Measurements from ENCODE around the gene APCDD1. TPM values are rescaled to one million over a fixed set of nuclear protein-coding genes. Genes with fewer than 3 reads are reported as not detected.
"Not testable (repeated sequence)": the region's sequence is repeated elsewhere in the genome, so short reads cannot be mapped to it uniquely, and the experiment has no call there.

APCDD1 gene
- total RNA-seq, 1 experiment from 2014 or later: not detected

DNA sequence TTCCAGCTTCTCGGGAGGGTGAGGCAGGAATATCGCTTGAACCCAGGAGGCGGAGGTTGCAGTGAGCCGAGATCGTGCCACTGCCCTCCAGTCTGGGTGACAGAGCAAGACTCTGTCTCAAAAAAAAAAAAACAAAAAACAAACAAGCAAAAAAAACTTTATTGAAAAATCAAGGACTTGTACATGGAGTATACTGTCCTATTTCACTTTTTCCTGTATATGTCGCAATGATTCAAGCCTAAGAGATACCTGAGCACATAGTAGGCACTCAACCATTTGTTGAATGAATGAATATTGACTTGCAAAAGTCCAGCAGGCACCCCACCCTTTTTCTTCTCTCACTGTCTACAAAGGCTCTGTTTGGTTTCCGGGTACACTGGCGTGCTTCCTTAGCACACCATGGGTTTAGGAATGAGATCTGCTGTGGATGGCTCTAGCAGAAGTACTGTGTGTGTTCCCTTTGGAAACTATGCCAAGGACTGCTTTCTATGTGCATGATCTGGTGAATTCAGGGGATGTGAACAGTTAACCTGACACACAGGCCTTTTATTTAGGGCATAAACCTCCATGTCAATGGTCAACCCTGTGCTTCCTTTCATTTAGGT is 6.1 kb downstream of the APCDD1 start:
- no peak for DNase-seq (ENCODE audit: extremely low read depth, low read depth)

DNA sequence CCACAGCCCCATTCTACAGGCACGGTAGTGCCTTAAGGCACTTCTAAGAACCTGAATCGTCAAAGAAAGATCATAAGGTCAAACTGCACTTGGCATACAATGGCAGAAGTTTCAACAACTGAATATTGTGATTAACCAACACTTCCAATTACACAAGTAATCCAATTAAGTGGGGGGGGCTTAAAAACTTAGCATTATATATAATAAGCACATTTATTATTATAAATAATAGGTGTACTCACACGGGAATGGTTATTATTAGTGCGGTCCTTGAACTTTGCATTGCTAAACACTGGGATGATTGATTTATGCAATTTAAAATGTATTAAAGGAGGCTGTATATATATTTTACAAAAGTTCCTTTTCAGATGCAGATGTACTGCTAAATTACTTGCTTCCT is 7.6 kb downstream of the APCDD1 start:
- no peak for DNase-seq (ENCODE audit: extremely low read depth, low read depth)

DNA sequence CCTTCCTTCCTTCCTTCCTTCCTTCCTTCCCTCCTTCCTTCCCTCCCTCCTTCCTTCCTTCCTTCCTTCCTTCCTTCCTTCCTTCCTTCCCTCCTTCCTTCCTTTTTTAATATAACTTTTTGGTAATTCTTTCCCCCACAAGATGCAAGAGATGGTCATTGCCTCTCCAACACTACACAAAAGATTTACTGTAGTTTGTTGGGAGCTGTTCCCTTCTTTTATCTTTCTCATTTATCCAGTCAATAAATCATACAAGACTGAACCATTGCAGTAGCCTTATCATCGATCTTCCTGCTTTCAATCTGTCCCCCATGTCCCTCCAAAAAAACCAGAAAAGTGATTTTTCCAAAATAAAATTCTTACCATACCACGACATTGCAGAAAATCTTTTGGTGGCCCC is 8.2 kb downstream of the APCDD1 start:
- no peak for DNase-seq (ENCODE audit: extremely low read depth, low read depth)

DNA sequence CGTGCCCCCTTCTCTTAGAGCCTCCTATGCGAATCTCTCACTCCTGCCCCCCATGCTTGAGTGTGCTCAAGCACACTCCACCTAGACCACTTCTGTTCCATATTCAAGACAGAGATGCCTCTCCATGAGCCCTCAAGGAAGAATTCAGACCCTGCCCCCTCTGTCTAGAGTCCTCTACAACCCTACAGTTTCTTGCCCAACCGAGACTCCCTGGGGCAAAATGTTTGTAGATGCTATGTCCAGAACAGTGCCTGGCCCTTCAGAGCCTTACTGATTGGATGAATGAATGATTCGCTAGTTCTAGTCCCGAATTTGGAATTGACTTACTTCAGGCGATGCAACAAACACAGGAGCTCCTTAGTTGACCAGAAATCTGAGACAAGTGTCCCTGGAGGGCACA is 8.7 kb downstream of the APCDD1 start:
- no peak for DNase-seq (ENCODE audit: extremely low read depth, low read depth)

DNA sequence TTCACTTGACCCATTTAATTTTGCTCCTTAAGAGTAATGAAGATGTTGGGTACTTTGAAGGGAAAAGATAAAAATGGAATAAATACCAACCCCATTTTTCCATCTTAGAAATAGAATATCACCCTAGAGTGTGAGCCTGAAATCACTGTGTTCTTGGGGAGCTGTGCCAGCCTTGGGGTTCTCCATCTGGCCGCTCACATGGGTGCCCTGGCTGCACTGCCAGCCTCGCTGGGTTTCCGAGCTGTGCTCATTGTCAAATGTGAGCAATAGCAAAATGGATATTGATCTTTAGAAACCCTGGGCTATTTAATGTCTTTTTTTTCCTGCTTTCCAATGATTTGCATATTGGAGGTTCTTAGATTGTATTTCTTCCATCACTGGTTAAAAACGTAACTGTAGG is 9.3 kb downstream of the APCDD1 start:
- DNase-seq (ENCODE audit: extremely low read depth, low read depth): no peak

DNA sequence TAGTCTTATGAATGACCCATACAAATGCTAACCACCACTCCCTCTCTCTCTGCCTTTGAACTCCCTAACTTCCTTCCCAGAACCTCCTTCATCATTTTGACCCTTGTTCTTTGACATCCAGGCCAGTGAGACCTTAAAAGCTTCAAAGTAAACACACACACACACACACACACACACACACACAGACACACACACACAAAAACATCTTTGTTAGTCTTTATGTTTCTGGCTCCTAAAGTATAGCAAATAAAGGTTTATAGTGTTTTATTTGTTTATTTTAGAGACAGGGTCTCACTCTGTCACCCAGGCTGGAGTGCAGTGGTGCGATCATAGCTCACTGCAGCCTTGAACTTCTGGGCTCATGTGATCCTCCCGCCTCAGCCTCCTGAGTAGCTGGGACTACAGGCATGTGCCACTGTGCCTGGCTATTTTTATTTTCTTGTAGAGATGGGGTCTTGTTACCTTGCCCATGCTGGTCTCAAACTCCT is 9.8 kb downstream of the APCDD1 start:
- DNase-seq (ENCODE audit: extremely low read depth, low read depth): not testable (repeated sequence)

DNA sequence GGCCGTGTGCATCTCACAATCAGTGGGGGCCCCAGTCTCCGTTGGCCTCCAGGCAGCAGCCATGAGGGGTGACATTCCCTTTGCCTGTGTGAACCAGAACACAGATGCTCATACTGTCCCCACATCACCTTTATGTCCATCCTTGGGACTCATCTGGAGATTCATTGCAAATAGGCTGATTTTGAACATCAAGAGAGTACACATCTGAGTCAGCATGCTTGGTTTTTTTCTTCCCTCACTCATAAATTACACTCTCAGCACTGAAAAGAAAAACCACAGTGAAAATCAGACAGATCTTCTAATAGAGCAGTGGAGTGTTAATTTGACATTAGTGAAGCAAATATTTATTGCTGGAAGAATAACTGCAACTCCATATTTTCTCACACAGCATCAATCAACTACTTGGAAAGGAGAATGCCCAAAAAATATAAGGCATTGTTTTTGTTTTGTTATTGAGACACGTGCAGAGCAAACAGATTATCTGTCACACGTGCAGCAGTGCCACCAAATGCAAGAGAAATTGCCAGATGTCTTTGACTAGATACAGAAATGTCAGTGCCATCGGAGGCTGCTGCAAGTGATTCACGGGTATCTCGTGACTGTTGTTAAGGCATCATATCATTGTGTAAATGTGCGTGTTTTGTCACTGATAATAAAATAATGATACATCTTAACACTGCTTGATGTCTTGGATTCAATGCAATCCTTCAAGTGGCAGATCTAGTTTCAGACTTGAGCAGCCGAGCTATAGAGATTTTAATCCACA is 10.9 kb downstream of the APCDD1 start:
- DNase-seq (ENCODE audit: extremely low read depth, low read depth): no peak

DNA sequence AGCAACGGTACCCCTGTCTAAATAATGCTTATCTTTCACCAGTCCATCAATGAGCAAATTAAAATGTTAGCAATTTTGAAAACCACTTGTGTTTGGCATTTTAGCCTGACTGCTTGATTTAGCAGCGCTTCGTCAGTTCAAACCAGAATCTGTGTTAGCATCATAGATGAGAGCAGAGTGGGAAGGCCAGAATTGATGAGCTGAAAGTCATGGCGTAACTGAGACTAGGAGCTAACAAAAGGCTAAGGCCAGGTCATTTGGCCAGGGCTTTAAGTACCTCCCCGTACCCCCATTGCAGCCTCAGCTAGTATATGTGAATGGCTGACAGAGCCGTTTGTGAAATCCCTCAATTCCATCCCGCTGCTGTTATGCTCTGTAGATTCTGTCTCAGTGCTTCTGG is 16.0 kb downstream of the APCDD1 start:
- no peak for DNase-seq (ENCODE audit: extremely low read depth, low read depth)

DNA sequence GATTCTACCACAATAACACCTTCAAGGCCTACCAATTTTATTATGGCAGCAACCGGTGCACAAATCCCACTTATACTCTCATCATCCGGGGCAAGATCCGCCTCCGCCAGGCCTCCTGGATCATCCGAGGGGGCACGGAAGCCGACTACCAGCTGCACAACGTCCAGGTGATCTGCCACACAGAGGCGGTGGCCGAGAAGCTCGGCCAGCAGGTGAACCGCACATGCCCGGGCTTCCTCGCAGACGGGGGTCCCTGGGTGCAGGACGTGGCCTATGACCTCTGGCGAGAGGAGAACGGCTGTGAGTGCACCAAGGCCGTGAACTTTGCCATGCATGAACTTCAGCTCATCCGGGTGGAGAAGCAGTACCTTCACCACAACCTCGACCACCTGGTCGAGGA is 17.1 kb downstream of the APCDD1 start:
- no peak for DNase-seq (ENCODE audit: extremely low read depth, low read depth)

DNA sequence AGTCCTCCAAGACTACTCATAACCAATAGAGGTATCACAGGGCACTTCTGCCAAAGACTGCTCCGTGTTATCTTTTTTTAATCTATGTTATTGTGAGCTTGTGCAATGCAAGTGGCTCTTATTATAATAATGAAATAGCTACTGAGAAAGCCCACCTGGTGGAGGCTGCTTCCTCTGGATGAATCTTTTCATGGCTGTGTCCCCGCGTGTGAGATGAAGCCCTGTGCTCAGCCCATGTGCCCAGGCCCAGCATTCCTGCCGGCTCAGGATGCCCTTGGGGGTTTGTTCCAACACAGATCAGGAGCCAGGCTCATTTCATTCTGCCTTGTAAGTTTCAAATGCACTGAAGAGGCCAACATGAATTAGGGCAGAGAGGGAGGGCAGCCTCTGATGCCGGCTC is 18.7 kb downstream of the APCDD1 start:
- no peak for DNase-seq (ENCODE audit: extremely low read depth, low read depth)

DNA sequence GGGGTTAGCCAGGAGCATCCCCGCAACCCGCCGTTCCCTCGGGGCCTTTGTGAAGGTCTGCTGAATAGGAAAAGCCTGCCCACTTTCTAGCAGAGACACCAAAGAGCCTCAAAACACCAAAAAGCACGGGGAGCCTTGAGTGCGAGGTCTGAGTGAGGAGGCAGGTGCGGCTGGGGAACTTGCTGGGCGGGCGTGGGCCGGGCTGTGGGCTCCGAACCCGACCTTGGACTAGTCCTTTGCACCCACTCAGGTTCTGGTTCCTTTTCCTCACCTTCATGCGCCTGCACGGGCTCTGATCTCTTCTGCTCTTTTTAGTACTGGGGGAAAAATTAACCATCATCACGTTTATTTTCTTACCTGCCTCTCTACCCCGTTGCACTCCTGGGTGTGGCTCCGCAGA is 19.9 kb downstream of the APCDD1 start:
- DNase-seq (ENCODE audit: extremely low read depth, low read depth): no peak

DNA sequence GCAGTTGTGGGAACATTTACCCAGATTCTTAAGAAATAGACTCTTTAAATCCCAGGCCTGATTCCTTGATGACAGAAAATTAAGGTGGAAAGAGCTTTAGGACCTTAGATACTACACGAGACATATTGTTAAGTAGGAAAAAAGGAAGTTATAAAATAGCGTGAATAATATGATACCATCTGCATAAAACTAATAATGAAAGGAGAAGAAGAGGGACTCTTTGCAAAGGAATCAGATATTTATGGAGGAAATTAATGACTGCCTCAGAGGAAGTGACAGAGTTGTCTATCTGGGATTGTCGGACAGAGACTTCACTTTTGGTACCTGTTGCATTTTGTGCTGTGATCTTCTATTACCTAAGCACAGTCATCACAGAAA is 20.8 kb downstream of the APCDD1 start:
- DNase-seq (ENCODE audit: extremely low read depth, low read depth): no peak

DNA sequence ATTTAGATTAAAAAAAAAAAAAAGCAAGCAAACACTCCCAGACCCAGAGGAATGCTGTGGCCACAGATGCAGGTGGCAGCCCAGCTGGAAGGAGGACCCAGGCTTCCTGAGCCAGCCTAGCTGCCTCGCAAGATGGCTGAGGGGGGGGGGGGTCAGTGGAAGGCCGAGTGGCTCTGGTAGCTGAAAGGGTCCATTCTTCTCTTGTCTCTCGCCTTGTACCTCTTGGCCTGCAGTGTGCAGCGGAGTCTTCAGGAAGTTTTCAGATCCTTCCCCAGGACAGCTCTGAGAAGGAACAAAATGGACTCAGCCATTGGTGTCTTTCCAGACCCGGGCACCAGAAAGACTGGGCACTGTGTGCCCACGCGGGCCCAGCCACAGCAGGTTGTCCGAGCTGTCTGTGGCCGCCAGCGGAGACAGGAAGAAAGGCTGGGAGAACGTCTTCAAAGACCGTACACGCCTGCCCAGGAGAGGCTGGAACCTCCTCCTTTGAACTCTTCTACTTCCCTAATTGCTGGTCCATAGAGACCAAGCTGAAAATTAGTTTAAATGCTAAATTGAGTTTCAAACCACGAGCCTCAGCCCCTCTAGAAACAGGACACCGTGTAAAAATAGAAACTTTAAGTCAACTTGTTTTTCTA is 21.3 kb downstream of the APCDD1 start:
- no peak for DNase-seq (ENCODE audit: extremely low read depth, low read depth)

DNA sequence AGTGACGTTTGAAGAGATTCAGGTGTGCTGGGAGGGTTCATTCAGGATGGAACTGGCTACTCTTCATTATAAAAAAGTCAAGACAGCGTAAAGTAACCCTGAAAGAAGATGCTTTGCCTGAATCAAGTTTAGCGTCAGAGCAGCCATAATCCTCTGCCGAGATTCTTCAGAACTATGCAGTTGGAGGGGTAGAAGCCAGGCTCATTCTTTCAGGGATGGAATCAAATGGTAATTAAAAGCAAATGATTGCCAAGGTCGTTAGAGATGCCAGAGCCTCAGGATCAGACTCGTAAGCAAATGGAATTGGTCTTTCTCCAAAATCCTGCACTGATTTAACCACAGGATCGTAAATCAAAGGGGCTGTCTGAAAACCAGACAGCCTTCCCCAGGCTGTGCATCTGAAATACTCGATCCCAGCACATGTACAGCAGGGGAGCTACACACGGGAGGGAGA is 21.9 kb downstream of the APCDD1 start:
- no peak for DNase-seq (ENCODE audit: extremely low read depth, low read depth)

DNA sequence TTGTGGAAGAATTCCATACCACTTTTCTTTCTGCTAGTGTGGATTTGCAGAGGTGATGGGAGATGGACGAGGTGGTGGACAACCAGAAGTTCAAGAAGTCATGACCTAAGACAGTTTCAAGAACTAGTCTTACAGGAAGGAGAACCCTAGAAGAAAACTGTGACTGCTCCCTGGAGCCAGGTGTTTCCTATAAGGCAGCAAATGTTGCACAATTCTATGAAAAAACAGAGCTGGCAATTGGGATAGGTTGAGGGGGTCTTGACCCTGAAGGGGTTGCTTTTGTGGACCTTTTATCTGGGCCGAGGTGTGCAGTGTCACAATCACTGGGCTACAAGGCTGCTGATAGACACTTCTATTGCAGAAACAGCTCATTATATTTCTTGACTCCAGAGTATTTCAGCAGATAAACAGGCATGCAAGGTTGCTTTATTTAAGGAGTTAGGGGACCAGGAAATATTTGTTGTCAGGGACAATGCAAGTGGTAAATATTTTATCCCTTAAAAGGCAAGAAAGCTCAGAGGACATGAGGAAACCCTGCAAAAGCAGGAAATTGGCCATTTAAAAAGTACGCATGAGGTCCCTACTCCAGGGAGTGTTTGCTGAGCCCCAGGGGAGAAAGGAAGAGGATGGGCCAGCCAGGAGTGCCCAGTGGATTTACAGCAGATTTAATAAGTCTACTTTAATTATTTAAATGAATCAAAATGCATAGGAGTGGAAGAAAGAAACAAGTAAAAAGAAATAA is 22.9 kb downstream of the APCDD1 start:
- DNase-seq (ENCODE audit: extremely low read depth, low read depth): no peak

DNA sequence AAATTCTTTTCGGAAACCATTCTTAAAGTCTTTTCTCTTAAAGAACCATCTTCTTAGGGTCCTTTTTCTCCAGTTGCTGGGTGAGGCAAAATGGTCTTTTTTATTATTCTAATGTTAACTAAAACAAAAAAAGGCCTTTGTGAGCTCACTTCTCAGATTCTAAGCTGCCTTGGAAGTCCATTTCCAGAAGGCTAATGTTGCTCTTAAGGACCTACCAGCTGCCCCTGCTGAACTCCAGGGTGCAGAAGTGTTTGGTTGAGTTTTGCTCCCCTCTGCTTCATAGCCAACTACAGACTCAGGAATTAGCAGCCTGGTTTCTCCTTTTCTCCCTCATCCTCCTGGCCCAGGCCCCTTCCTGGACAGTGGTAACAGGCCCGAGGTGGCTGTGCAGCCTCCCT is 23.4 kb downstream of the APCDD1 start:
- DNase-seq (ENCODE audit: extremely low read depth, low read depth): no peak

DNA sequence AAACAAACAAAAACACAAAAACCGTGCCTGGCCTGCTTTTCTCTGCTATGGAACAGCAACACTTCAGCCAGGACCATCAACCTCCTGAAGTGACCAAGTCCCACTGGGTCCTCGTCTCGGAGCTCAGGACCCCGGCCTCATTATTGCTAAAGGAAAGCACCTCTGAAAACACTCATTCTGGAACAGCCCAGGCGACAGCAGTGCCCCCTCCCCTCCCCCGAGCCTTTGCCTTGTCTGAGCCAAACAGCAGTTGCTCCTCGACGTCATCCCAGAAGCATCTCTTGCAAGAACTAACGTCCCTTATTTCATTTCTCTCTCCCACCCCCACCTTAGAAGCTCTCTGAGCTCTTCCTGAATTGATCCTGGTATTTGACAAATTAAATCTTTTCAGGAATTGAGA is 27.4 kb downstream of the APCDD1 start:
- DNase-seq (ENCODE audit: extremely low read depth, low read depth): no peak

DNA sequence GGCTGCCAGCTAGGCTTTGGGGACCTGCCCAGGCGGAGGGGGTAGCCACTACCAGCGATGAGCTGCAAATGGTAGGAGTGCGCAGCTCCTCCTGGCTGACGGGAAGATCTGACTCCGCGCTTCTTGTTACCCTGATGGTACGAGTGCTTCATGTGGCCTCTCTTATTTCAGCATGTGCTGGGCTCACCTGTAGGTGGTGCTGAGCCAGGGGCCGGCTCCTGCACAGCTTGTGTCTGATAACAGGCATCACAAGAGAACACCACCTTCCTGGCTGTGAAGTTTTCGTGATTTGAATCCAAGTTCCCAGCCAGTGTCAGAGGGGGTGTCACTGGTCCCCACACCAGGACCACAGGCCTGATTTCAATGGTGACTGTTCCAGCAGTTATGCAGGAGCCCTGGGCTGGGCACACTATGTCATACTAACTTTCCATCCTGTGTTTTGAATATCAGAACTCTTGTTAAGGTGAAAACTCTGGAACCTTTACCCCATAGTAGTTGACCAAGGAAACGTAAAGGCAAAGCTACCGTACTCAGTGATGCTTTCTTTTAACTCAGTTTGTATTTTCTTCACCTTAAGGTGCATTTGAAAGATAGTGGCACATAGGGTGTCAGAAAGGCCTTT is 28.0 kb downstream of the APCDD1 start:
- no peak for DNase-seq (ENCODE audit: extremely low read depth, low read depth)

DNA sequence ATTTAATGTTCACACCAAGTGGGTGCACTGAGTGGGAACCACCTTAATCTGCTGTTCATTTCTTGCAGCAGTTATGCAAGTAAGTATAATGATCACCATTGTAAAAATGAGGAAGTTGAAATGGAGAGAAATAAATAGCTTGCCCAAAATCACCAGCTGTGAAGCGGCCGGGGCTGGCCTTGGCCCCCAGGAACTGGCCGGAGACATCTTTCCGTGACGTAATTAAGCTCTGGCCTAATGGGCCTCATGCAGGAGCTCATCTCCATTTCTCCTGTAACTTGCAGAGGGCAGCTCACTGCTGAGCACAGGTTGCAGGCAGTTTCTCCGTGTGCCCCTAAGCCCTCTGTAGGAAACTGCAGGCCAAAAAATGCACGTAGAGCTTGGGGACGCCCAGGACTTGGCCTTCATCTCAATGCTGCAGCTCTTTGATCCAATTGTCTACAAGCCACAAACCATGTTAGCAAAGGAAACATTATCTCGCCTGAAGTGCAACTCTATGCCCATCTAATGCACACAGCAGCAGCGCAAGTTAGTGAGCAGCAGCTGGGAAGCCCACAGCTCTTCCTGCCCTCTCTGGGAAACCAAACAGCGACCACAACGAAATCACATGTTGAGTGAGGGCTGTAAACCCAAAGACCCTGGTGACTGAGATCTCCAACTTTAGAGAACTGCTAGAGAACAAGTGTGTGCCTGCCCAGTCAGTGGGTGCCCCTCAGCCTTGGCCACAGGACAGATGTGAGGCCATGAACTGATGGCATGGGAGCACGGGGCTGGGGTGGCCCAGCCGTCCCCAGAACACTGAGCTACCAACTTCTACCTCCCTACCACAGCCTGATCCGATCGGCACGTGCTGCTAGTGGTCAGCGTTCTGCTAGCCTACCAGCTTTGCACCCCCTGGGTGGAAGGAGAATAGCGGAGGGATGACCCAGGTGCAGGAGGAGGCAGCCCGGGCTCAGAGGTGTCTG is 28.8 kb downstream of the APCDD1 start:
- no peak for DNase-seq (ENCODE audit: extremely low read depth, low read depth)

DNA sequence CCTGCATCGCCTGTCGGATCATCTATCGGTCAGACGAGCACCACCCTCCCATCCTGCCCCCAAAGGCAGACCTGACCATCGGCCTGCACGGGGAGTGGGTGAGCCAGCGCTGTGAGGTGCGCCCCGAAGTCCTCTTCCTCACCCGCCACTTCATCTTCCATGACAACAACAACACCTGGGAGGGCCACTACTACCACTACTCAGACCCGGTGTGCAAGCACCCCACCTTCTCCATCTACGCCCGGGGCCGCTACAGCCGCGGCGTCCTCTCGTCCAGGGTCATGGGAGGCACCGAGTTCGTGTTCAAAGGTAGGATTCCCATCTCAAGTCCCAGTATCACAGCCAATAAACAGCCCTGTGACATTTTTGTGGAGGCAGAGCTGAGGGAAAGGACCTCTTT is 31.0 kb downstream of the APCDD1 start:
- DNase-seq (ENCODE audit: extremely low read depth, low read depth): no peak

Data from NCI-H460 (cell line).